T-helper 1 cell (primary cell): ENCODE results near the gene MAP1LC3B.
"Not testable (repeated sequence)": the region's sequence is repeated elsewhere in the genome, so short reads cannot be mapped to it uniquely, and the experiment has no call there.

Experiments used
- DNase-seq, 5 donors: peaks; one replicate each; pipeline ENCODE4 v3.0.0-alpha.2; 2012 to 2020

Gene MAP1LC3B

GRCh38 chr16:87383505-87384161 lies 8.5 kb upstream of the MAP1LC3B start, which contains the start of gene FBXO31:
FBXO31 (minus strand) TSS chr16:87383776; CDS start chr16:87383744, 32 bp downstream.
- DNase-seq: peak; percentile 76 to 89 (median 83)

GRCh38 chr16:87384162-87384874 lies 7.8 kb upstream of the MAP1LC3B start:
- DNase-seq: no peak

- not testable (repeated sequence) for DNase-seq
Measured at GRCh38 chr16:87384875-87385167, 7.3 kb upstream of the MAP1LC3B start.

GRCh38 chr16:87387942-87388817 lies 4.0 kb upstream of the MAP1LC3B start:
- peak; percentile 73 to 98 (median 85) for DNase-seq

GRCh38 chr16:87388818-87389134 lies 3.4 kb upstream of the MAP1LC3B start:
- no peak for DNase-seq

GRCh38 chr16:87389245-87389644 lies 2.9 kb upstream of the MAP1LC3B start:
- no peak for DNase-seq

- not testable (repeated sequence) for DNase-seq
Measured at GRCh38 chr16:87389914-87390313, 2.2 kb upstream of the MAP1LC3B start.

GRCh38 chr16:87390641-87391323 lies 1.4 kb upstream of the MAP1LC3B start:
- DNase-seq: no peak

- no peak for DNase-seq
Measured at GRCh38 chr16:87391324-87391949, 699 bp upstream of the MAP1LC3B start.

GRCh38 chr16:87392821-87393679 lies 914 bp downstream of the MAP1LC3B start:
- DNase-seq: peak in 3 of 5 donors; percentile 27 to 44 (median 34)

GRCh38 chr16:87393680-87394055 lies 1.5 kb downstream of the MAP1LC3B start:
- no peak for DNase-seq

- no peak for DNase-seq
Measured at GRCh38 chr16:87395181-87395842, 3.2 kb downstream of the MAP1LC3B start.

GRCh38 chr16:87404764-87405625 lies 12.9 kb downstream of the MAP1LC3B start:
- no peak for DNase-seq

- no peak for DNase-seq
Measured at GRCh38 chr16:87406495-87407088, 14.5 kb downstream of the MAP1LC3B start.

GRCh38 chr16:87407511-87408112 lies 15.5 kb downstream of the MAP1LC3B start:
- DNase-seq: no peak

- no peak for DNase-seq
Measured at GRCh38 chr16:87409153-87409552, 17.0 kb downstream of the MAP1LC3B start.

GRCh38 chr16:87409781-87410180 lies 17.6 kb downstream of the MAP1LC3B start:
- no peak for DNase-seq

- DNase-seq: no peak
Measured at GRCh38 chr16:87410530-87410929, 18.4 kb downstream of the MAP1LC3B start.

GRCh38 chr16:87410968-87411367 lies 18.8 kb downstream of the MAP1LC3B start:
- no peak for DNase-seq
